HG03196 (cell line): ENCODE data around the gene SMIM41.
"Not testable (repeated sequence)": the region's sequence is repeated elsewhere in the genome, so short reads cannot be mapped to it uniquely, and the experiment has no call there.

Source experiments
- ATAC-seq: cut with Tn5 transposase; IDR thresholded peaks from one replicate; pipeline ENCODE4 v1.9.1; 2021; ENCODE audit not compliant: unreplicated experiment

SMIM41 gene

DNA sequence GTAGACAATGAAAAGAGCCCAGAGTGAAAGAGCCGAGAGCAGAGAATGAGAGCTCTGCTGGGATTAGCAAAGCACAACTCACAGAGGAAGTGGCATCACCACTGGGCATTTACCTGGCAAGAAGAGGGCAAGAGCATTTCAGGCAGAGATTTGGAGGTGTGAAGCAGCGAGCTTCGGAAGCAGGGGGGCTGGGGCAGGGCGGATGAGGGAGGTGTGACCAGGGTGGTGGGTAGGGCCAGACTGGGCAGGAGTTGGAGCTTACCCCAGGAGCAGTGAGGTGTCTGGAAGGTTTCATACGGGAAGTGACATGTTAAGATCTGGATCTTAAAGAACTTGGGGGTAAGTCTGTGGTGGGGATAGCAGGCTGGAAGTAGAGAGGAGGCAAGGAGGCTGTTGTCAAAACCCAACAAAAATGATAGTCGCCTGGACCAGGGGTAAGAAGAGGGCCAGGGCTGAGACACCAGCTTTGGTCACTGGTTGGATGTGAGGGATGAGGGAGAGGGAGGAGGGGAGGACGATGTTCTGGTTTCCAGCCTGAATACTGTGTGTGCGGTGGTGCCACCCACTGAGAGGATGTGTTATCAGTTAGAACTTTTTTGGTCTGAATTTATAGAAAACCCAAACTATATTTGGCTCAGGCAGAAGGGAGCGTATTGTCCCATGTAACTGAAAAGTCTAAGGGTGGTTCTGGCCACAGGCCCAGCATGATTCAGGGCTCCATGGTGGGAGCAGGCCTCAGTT, 5.2 kb downstream of the SMIM41 start:
- no peak for ATAC-seq

GRCh38 chr12:52085682-52086180, 6.2 kb downstream of the SMIM41 start:
- no peak for ATAC-seq

DNA sequence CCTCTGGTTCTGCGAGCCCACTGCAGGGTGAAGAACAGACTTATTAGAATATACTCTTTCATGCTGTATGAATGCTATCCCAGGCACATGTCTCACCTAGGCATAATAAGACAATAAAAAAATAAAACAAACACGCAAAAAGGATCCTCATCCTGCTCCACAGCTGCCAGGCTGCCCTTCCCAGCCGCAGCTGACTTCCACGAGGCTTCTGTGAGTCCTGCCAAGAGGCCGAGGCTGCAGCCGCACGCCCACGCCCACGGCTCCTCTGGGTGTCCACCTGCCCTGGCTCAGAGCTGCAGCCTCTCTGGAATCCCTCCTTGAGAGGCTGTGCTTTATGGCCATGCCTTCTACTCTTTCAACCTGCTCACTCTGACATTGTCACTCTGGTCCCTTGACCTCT, 6.9 kb downstream of the SMIM41 start:
- ATAC-seq: no peak

GRCh38 chr12:52086944-52087835, 7.7 kb downstream of the SMIM41 start:
- no peak for ATAC-seq

DNA sequence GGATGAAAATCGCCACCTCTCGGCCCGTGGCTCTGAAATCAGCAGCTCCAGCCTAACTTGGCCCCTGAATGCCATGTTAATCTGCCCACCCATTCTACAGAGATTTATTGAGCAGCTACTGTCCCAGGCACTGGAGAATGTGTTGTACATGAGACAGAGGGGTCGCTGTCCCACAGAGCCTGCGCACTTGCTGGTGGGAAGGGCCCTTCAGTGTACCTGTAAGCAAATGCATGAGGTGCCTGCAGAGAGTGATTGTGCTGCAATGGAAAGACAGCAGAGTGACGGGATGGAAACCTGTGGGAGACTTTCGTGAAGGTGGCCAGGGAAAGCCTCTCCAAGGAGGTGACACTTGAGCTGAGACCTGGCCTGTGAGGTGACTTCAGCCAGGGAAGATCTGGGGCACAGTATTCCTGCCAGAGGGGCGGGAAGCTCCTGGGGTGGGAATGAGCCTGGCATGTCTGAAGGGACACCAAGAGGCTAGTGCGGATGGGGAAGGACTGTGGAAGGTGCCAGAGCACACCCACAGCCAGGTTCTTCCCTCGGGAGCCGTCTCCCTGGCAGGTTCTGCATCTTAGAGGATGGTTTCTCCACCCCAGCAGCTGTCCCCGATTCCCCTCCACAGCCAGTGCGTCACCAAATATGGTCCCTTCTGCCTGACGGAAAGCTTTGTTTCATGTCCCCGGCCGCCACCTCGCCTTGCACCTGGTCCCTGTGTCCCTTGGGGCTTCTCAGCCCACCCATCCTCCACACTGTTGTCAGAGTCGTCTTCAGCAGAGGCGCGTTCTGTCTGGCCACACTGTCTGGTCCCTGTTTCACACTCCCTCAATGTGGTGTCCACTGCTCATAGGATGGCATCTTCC, 8.7 kb downstream of the SMIM41 start:
- ATAC-seq: peak; percentile 65

DNA sequence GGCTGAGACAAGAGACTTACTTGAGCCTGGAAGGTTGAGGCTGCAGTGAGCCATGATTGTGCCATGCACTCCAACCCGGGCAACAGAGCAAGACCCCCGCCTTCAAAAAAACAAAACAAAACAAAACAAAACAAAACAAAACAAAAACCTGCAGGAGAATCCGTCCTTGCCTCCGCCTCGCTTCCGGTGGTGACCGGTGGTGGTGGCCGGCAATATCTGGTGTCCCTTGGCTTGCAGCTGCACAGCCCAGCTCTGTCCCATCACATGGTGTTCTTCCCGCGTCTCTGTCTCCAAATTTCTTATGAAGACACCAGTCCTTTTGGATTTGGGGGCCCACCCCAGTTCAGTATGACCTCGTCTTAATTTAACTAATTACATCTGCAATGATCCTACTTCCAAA, 10.0 kb downstream of the SMIM41 start:
- ATAC-seq: no peak

DNA sequence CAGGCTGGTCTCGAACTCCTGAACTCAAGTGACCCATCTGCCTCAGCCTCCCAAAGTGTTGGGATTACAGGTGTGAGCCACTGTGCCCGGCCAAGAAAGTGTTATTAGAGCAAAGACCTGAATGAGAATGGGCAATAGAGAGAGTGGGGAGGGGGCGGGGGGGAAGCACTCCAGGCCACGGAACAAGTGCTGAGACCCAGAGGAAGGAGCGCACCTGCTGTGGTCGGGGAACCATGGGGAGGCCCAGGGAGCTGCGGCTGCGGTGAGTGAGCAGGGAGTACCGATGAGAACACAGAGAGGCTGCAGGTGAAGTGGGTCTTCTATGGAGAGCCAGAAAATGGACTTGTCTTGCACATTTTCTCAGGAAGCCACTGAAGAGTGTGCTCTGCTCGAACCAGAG, 10.8 kb downstream of the SMIM41 start:
- ATAC-seq: no peak

DNA sequence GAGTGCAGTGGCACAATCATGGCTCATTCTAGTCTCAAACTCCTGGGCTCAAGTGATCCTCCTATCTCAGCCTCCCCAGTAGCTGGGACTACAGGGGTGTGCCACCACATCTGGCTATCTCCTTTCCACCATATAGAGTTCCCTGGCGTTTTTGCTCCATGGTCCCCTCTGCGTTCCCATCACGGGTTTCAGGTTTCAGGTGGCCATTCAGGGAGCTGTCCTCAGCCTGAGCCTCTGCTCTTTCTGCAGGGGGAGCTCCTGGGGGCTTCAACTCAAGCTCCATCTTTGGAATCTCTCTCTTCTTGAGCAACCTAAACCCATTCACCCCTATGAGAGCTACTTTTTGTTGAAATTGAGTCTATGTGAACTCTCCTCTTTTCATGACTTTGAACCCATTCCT, 11.6 kb downstream of the SMIM41 start:
- no peak for ATAC-seq

DNA sequence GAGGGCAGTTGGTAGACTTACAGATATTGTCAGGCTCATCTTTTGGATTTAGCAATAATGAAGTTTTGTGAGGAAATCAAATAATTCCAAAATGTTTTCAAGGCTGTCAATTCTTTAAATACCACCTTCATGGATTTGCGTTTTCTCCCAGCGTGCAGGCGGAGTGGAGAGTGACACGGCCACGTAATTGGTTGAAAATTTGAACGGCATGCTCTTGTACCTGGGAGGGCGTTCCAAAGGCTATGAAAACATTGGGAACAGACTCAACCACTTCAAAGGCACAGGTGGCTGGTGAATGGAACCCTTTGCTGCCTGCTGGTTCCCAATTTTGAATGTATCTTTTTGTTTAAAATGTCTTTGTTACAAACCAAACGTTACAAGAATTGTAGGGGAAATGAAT, 12.4 kb downstream of the SMIM41 start:
- no peak for ATAC-seq

GRCh38 chr12:52093346-52093745, 13.8 kb downstream of the SMIM41 start:
- ATAC-seq: no peak

GRCh38 chr12:52096332-52097044, 17.0 kb downstream of the SMIM41 start:
- ATAC-seq: no peak

DNA sequence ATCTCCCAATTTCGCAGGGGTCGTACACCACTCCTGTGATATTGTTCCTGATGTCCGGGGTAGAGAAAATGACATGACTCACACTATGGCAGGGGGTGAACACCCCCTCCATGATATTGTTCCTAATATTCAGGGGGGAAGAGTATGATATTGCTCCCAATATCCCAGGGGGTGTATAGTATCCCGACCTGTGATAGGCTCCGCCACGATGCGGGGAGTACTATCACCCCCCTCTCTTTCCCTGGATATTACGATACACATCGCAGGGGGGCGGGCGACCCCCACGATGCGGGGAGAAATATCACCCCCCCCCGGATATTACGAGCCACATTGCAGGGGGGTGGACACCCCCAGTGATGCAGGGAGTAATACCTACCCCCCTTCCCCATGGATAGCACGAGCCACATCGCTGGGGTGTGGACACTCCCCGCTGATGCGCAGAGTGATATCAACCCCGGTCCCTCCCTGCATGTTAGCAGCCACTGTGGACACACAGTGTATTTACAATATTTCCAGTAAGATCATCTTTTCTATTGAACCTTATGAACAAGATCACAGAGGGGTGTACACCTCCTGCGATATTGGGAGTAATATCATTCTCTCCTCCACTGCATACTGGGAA, 17.7 kb downstream of the SMIM41 start:
- no peak for ATAC-seq

GRCh38 chr12:52104431-52105089, 25.1 kb downstream of the SMIM41 start:
- ATAC-seq: not testable (repeated sequence)

DNA sequence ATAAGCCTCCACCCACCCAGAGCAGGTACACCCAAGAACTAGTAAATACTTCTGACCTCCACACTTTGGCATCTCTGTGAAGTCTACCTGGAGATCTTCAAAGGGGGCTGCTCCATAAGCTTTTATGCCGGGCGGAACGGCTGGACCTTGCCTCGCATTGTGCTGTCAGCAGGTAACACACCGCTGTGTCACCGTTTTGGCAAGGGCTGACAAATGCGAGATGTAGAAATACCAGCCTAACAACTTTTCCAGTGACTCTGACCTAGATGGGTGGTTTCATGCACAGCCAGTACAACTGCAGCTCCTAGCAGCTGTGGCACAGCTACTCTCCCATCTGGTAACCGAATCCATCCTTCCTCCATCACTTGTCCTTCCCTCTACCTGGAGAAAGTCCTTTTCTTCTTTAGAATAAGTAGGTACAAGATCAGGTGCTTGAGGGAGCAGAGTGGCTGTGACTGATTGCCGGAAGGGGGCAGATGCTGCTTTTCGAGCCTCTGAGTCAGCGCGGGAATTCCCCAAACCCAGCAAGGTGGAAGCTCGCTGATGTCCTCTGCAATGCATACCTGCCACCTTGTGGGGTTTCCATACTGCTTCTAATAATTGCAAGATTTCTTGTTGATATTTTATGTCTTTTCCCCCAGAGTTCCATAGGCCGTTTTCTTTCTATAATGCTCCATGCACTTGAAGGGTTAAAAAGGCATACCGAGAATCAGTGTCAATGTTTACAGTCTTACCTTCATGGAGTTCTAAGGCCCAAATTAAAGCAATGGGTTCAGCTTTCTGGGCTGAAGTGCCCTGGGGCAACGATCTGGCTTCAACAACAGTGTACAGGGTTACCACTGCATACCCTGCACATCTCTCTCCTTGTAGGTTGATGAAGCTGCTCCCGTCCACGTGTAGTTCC, 37.0 kb downstream of the SMIM41 start:
- not testable (repeated sequence) for ATAC-seq

DNA sequence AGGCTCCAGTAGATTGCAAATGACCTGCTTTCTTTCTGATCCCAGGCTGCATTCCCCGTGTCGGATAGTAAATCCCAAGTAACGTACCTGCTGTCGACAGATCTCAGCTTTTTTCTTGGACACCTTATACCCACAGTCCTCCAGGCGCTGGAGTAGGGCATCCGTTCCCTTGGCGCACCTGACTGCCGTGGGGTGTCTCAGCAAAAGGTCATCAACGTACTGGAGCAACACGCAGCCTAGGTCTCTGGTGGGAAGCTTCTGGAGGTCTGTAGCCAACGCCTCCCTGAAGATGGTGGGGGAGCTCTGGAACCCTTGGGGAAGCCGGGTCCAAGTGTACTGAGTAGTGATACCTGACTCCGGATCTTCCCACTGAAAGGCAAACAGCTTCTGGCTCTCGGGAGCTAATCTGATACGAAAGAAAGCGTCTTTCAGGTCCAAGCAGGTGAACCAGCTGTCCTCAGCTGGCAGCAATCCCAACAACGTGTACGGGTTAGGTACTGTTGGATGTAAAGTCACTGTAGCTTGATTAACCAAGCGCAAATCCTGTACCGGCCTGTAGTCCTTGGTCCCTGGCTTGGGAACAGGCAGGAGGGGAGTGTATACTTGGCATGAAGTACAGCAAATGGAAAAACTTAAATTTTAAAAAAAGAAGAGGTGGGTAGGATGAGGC, 38.4 kb downstream of the SMIM41 start:
- not testable (repeated sequence) for ATAC-seq

DNA sequence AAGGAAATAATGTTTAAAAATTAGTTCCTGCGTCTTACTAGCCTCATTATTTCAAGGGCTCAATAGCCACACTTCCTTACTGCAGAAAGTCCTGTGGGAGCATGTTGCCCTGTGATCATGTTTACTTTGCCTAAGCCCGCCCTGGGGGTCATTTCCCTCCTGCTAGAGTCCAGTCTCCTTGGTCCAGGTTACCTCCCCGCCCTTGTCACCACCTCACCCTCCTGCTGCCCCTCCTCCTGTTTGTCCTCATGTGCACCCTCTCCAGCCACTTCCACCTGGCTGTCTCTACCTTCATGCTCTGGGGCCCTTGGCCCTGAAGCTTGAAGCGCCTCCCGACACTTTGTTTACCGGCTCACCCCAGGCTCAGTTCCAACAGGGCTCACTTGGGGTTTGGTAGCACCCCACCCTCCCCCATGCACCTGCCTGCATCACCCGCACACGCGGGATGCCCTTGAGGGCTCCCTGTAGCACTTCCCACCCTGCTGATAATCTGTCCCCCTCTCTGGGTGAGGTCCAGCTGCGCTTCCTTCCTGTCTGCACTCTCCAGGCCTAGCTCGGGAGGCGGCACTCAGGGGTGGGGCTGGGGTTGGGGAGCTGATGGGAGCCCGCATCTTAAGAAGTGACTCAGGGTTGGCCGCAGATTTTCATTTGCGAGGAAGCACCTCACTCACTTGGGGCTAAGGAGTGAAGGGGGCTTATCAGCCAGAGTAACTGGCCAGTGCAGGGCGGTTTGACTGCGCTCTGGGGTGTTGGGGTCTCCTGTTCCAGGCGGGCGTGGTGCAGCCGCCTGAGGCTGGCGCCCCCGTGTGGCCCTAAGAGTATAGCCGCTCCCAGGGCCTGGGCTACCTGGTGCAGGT, 40.1 kb downstream of the SMIM41 start:
- ATAC-seq: no peak
